NCI-H128 (cell line): ENCODE data around the gene PLPP3.

Experiments used
- DNase-seq: peaks from one replicate; lab custom pipeline; 2025; ENCODE audit not compliant: unreplicated experiment; lab: John Stamatoyannopoulos, UW

PLPP3 gene

DNA sequence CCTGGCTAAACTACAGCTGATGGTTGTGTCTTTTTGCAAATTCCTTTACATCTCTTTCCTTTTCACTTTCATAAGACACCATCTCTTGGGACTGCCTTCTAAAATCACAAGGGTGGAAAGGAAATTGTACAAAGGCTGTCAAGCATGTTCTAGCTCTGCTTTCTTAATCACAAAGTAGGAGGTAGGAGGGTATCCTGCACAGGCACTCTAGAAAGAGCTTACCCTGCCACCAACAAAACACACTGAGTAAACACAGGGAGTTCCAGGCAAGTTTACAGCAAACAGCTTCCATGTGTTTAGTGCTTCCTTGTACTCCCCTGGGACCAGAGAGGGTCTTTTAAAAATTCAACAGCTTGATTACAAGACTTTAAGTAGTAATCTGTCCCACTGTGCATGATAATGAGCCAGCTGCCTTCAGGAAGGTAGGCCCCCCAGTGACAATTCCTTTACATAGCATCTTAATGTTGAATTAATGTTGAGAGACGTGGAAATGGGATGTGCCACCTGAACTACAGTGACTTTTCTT, 2.4 kb downstream of the PLPP3 start:
- no peak for DNase-seq

DNA sequence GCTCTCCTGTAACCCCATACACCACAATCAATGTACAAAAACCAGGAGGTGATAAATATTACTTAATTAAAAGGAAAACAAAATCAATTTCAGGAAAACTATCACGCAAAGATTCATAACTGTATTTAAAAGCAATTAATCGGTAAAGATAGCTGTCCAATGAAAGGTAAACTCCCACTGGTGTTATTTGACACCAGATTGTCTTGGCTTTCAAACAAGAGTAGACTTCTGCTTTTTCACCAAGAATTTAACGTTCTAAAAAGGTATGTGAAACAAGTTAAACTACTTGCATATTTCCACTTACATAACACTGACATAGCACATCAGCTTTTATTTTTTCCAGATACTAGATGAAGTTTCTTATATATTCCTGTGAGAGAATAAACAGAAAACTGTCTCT, 3.5 kb downstream of the PLPP3 start:
- no peak for DNase-seq

DNA sequence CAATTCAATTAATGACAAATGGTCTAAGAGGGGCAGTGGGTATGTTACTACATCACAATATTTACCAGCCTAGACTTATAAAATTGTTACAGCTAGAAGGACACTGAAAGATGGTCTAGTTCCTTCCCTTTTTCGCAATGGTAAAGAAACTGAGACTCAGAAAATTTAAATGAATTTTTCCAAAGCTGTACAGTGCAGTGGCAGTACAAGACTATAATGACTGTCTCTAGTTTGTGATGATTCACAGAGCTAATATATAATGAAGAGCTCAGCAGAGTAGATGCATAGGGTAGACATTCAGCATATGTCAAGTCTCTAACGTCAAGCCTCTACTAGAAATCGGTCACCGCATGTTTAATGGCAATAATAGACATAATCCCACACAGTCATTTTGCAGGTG, 4.6 kb downstream of the PLPP3 start:
- DNase-seq, result no peak

DNA sequence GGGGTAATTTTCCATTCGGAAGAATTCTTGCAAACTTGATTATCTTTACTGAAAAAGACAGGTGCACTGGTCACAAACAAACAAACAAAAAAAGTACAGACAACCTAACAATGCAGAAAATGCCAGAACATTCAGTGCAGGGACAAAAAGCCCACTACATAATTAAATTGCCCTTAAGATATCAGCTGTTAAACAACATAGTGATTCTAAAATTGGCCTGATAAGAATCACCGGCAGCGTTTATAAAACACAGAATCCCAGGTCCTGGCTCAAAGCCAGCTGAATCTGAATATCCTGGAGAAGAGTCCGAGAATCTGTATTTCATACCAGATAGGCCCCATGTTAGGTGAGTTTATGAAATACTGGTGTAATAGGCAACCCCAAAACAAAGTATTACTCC, 6.1 kb downstream of the PLPP3 start:
- DNase-seq, result no peak

DNA sequence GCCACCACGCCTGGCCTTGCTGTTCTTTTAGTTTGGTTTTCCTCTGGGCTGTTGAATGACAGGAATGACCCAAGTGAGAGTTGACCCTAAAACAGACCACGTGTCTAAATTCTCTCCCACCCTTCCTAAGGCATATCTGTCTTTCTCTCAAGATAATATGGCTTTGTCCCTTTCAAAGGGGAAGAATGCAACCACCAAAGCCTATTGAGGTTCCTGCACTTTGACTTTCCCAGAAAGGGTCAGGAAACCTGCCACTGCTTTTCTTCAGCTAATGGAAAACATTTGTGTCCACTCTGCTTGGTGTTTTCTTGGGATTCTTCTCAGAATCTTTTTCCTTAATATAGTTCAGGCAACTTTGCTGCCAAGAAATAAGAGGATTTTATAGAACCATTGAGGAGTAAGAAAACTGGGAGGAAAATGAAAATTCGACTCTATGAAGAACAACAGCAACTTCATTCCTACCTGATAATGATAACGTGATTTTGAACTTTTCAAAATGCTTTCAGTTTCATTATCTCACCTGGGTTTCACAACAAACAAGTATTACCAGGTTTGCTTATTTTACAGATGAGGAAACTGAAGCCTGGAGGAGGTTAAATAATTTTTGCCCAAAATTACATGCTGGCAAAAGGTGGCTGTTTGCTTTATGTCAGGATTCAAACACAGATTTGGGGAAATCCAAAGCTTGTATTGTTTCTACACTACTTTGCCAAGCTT, 6.9 kb downstream of the PLPP3 start:
- DNase-seq, result no peak

DNA sequence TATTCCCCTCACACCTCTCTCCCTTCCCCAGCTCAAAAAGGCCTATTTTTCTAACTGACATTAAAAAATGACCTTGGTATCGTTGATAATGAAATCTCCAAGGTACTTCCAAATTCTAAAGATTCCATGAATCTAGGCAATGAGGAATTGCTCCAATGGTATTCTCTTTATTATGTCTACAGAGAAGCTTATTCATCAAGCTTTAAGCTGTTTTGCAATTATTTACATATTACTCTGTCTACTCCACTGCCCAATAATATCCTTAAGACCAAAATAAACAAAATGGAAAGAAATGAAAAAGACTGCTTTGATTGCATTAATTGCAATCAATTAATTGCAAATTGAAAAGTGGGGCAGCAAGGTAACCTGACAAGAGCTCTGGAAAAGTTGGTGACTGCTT, 7.9 kb downstream of the PLPP3 start:
- DNase-seq, result no peak

DNA sequence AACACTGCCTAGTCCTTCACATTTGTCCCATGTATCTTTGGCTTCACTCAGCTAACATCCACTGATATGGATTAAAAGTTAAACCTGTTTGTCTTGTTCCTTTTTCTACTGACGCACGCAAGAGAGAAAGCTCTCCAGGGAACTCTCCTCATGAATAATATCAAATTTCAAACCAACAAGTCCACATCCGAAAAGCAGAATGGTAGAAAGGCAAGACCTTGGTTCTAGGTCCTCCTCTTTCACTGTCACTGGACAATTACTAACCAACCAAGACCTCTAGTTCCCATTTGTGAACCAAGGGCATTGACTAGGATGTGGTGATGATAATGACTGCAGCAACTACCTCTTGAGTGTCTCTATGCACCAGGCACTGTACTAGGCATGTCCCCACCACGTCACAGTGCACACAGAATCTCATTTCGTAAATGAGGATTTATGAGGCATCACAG, 8.4 kb downstream of the PLPP3 start:
- peak; percentile 24 for DNase-seq

DNA sequence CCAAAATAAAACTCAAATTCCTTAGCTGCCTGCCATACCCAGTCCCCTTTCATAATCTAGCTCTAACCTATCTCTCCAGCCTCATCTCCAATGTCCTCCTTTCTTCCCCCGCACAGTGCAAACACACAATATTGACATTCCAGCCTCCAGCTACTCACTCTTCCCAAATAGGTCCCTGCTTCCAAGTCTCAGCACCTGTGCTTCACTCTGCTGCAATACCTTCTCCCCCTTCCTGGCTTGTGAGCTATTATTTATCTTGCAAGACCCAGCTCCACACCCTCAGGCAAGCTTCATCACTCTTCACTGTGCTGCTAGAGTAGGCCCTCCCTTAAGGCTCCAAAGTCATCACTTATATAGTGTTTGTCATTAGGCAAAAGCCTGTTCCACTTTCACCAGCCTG, 9.7 kb downstream of the PLPP3 start:
- no peak for DNase-seq

DNA sequence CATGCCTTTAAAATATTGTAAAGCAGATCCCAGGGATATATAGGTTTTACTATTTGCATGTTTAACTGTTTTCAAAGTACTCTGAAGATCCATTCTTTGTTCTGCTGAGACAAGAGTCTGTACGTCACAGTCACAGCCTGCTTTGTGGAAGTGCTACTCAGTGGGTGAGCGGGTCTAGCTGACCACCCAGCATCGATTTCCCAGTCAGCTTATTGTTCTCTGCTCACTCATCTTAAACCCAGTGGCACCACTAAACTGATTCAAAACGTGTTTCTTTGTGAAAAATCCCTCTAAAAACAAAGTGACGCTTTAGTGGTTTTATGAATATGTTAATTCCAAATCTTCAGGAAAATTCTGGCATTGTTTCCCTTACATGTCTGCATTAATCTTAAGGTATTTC, 12.4 kb downstream of the PLPP3 start:
- no peak for DNase-seq

DNA sequence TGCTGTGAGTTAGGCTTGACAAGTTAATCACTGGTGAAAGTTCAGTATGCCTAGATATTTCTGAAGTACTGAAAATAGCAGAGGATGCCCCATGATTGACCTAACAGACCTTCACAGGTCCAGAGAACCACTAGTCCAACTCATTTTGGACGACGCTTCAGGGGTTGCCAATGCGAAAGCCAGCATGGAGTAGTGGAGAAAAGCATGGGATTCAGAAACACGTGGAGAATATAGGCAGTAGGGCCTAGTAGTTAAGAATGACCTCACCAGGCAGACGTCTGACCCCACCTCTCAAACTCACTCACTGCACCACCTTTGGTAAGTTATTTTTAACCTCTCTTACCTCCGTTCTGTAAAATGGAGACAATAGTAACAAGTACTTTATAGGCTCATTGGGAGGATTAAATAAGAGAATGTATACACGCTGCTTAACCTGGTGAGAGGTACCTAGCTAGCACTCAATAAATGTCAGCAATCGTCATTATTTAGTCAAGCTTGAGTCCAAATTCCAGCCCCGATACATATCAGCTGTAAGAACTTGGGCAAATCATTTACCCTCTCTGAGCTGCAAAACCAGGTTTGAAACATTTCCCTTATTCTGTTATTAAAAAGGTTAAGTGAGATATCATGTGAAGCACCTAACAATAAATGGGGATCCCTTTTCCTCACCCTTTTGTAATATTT, 13.2 kb downstream of the PLPP3 start:
- DNase-seq, result no peak

DNA sequence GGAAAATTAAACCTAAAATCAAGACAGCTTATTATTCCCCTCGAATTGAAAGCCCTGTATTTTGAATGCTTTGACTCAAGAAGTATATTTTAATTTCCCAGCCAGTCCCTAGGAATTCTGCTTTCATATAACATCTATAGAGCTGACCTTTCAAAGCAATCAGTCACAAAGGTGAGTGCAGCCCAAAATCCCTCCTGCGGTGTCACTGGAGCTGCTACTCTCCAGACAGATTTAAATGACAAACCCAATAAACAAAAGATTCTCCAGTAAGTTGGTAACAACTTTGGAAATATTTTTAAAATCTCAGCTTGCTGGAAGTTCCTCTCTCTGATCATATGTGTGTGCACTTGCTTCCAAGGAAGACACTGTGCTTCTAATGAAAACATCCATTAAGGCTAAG, 14.7 kb downstream of the PLPP3 start:
- DNase-seq, result no peak

DNA sequence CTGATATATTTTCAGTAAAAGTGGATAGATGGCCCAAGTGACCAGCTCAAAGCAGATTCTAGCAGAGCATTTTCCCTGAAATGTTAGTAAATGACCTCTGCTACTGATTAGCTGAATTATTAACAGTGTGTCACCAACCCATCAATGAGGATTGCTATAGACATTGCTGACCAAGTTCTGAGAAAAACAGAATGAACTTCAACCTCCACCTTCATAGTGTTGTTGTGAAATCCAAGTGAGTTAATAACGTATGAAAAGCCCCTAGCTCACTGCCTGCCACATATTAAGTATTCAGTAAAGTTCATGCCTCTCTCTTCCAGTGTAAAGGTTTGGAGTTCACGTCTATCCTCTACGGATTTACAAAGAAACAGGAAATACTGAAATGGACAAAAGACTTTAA, 15.8 kb downstream of the PLPP3 start:
- DNase-seq, result no peak

DNA sequence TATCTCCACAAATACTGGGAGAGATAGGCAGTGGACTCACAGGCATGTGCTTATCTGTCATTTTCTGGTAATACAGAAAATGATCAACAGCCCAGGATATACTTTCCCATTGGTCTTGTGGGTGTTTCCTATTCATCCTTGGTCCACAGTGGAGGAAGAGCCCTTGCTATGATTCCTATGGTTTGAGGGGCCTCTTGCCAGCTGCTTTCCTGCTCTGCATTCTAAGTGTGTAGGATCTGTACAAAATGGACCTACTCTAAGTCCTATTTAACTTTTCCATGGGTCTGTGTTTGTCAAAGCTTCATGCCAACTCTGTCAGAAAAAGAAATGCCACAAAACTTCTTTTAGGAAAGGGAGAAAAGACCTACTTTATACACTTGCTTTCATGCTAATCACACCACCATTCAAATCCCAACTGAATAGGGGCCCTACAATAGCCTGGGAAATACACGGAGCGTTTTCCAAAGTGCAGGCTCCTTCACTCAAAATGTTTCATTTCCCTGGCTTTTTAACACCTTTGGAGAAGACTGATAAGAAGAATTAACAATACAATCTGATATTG, 16.4 kb downstream of the PLPP3 start:
- no peak for DNase-seq

DNA sequence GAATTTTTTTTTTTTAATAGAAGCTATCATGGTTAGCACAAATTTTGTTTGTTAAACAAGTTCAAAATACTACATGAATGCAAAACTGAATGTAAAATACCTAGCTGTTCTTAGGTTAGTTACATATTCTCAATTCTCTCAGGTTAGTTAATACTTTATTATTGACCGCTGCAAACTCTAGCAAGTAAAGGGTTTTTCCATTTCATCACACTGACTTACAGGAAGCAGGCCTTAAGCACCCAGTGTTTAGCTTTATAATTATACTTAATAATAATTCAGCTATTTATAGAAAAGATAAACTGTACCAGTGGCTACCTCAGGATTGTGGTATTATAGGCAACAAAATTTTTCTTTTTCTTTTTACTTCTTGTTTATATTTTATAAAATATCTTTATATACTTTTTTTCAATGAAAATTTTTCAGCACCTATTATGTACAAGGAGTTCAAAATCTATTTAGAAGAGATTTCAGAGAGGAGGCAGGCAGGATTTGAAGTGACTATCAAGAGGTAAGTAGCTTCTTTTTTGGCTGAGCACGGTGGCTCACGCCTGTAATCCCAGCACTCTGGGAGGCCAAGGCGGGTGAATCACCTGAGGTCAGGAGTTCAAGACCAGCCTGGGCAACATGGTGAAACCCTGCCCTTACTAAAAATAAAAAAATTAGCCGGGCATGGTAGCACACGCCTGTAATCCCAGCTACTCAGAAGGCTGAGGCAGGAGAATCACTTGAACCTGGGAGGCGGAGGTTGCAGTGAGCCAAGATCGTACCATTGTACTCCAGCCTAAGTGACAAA, 17.9 kb downstream of the PLPP3 start:
- no peak for DNase-seq

DNA sequence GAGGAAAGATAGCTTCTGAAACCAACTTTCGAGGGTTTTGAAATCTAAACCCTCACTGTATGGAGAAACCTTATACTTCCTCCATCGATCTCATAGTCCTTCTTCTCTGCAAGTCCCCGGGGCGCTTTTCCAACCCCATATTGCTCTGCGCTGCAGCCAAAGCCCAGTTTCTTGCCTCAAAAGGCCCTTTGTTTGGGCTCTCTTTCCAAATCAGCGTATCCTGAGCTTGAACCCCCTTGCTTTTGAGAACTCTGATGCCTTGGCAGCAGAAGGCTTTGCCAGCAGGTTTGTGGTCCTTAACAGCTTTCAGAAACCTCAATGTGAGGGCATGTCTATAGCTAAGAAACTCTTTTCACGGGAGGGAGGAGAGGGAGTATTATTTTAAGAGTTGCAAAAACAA, 21.6 kb downstream of the PLPP3 start:
- DNase-seq, result no peak

DNA sequence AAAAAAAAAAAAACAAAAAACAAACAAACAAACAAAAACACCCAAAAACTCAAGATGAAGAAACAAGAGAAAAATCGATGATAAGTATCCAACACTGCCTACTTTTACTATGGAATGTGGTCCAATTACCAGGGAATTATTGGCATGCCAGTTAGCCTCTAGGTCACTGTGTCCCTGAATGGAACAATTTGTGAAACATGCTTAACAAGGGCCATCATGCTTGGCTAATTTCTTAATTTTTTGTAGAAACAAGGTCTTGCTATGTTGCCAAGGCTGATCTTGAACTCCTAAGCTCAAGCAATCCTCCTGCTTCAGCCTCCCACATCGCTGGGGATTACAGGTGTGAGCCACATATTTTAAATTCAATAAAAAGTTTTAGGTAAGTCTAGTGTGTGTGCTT, 23.9 kb downstream of the PLPP3 start:
- DNase-seq, result no peak

DNA sequence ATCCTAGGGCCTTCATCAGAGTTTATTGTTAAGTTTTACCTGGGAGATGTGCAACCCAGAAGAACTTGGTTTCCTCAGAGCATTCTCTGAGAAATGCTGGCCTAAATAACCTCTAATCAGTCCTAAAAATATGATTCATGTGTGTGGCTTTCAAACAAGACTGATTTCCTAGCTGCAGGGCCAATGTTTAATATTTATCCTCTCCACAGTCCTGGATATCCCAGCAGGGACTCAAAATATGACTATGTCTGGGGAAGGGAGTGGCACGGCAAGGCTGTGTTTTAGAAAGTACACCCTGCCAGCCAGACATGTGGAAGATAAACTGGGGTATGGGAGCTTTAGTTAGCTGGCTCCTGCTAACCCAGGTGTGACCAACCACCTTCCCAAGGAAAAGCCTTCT, 26.3 kb downstream of the PLPP3 start:
- no peak for DNase-seq

DNA sequence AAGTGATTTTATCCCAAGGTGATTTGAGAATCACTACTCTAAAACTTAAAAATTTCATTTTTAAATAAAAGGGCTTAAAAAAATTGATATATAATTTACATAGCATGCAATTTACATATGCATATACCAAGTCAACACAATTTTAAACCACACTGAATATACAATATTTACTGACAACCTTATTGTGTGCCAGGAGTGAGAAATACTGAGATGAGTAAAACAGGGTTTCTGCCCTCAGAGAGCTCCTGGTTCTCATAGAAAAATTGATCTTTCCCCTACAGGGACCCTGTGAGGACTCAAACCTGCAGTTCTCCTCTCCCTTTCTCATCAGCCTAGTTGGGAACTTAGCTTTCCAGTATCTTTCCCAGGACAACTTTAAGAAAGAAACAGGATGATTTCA, 27.0 kb downstream of the PLPP3 start:
- no peak for DNase-seq

DNA sequence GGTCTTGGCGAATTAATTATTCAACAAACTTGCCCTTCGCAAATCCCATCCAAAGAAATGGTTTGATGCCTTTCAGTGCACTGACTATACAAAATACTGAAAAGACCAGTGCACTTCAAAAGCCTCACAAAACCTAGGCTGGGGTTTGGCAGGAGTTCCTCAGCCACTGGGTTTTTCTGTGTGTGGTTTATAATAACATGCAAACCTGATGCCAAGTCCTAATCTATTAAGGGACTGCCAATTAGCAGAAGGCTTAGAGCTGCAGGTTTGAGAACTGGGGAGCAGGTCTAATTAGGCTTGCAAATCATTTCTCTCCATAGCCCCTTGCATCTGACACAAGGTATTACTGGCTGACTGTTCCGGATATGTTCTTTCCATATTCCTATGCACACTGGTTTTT, 27.7 kb downstream of the PLPP3 start:
- no peak for DNase-seq

DNA sequence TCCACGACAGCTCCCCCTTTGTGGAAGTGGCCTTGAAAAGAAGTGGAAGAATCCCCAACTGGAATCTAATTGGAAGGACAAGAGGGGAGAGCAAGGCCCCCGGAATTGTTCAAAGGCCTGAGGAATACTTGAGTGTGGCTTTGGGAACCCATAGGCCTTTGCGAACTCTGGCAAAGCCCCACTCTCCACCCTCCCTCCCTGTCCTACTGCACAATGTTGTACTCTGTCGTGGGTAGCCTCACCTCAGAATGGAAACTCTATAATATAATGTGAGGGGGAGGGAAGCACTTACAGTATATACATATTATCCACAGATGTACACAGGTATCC, 28.5 kb downstream of the PLPP3 start:
- DNase-seq, result no peak

DNA sequence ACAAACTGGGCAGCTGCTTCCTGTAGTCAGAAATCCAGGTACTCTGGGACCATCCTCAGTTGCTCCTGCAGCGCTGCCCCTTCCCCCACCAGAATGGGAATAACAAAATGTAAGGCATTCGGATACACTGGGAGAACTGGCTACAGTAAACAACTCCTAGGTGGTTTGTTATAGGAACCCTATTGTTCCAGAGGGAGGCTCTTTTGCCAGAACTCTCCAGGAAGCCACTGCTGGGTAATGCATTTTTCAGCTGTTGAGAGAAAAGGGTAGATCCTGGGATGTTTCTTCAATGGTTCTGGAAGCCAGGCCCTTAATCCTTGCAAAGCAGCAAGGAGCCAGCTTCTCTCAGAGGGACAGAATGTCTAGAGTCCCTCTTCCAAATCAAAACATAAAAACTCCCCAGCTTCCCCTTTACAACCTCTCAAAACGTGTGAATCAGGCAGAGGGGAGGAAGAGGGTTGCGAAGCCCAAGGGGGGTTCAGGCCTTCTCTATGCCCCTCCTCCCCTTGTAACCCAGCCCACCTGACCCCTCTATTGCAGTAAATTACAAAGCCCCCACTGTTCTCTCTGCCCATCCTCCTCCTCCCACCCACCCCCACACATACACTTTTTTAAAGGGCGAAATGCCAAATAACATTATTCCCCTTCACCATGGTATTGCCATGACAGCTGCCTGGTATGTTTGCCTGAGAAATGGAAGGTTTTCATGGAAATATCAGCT, 29.1 kb downstream of the PLPP3 start:
- no peak for DNase-seq
